CD14-positive monocyte (primary cell): Measurements from ENCODE around the gene AJUBA. TPM values are rescaled to one million over a fixed set of nuclear protein-coding genes. Genes with fewer than 3 reads are reported as not detected.

Experiments
- DNase-seq, 3 donors: peaks; one replicate each; pipeline ENCODE4 v3.0.0-alpha.2; 2011 to 2022
- H2AFZ ChIP-seq: 2 replicates; pipeline ENCODE4 v1.6.0; 2012; ENCODE audit warnings: mild to moderate bottlenecking, low read depth, low read length, inconsistent platforms; ENCODE audit not compliant: insufficient read depth, poor library complexity, severe bottlenecking
- H3K27ac ChIP-seq, 2 donors: 1 replicate in 1 of 2; 2 replicates in 1 of 2; pipeline ENCODE4 v1.5.1; 2012 to 2013; ENCODE audit warnings: low read length in 2 of 2, control low read depth in 1 of 2, inconsistent platforms in 1 of 2, low read depth in 1 of 2, mild to moderate bottlenecking in 1 of 2
- H3K27me3 ChIP-seq, 2 donors: one replicate each; pipeline versions ENCODE4 v1.6.0 to v1.6.1; 2011 to 2013; ENCODE audit warnings: low read length in 2 of 2; ENCODE audit not compliant: control insufficient read depth in 2 of 2, insufficient read depth in 2 of 2
- H3K36me3 ChIP-seq, 2 donors: replicated peaks in 1 of 2; 1 replicate in 1 of 2; 2 replicates in 1 of 2; pipeline versions ENCODE4 v1.5.1 to v1.6.1; 2012 to 2013; ENCODE audit warnings: low read length in 2 of 2, control low read depth in 1 of 2, inconsistent platforms in 1 of 2, mild to moderate bottlenecking in 1 of 2; ENCODE audit not compliant: insufficient read depth in 2 of 2, control insufficient read depth in 1 of 2
- H3K4me1 ChIP-seq, 2 donors: 1 replicate in 1 of 2; 2 replicates in 1 of 2; pipeline versions ENCODE4 v1.5.1 to v1.6.1; 2012 to 2013; ENCODE audit warnings: low read length in 2 of 2, control low read depth in 1 of 2, inconsistent platforms in 1 of 2, mild to moderate bottlenecking in 1 of 2, moderate library complexity in 1 of 2; ENCODE audit not compliant: insufficient read depth in 2 of 2, control insufficient read depth in 1 of 2
- H3K4me2 ChIP-seq: replicated peaks from 2 replicates; pipeline ENCODE3; 2012; ENCODE audit warnings: low read length, moderate library complexity, mild to moderate bottlenecking; ENCODE audit not compliant: poor library complexity, severe bottlenecking; ENCODE audit errors: extremely low read depth
- H3K4me3 ChIP-seq, 3 experiments: fragments of 200-600 bp in 1 of 3; sonication (generic) in 1 of 3; replicated peaks in 1 of 3; 1 replicate in 2 of 3; 2 replicates in 1 of 3; pipeline ENCODE4 v1.5.1; 2011 to 2013; ENCODE audit warnings: low read length in 3 of 3, mild to moderate bottlenecking in 3 of 3, control low read depth in 2 of 3, low read depth in 2 of 3, inconsistent platforms in 1 of 3, moderate library complexity in 1 of 3
- H3K79me2 ChIP-seq: 2 replicates; pipeline ENCODE4 v1.6.0; 2012; ENCODE audit warnings: mild to moderate bottlenecking, control low read depth, inconsistent platforms, low read length, moderate library complexity; ENCODE audit not compliant: insufficient read depth
- H3K9ac ChIP-seq: 2 replicates; pipeline ENCODE4 v1.6.0; 2017; ENCODE audit warnings: low read length, mild to moderate bottlenecking; ENCODE audit not compliant: insufficient read depth, poor library complexity, severe bottlenecking
- H3K9me3 ChIP-seq, 2 donors: replicated peaks in 1 of 2; 1 replicate in 1 of 2; 2 replicates in 1 of 2; pipeline versions ENCODE4 v1.5.1 to v1.6.1; 2012 to 2013; ENCODE audit warnings: low read length in 2 of 2, control low read depth in 1 of 2; ENCODE audit not compliant: control insufficient read depth in 1 of 2, insufficient read depth in 1 of 2
- H4K20me1 ChIP-seq: 2 replicates; pipeline ENCODE4 v1.6.0; 2012; ENCODE audit warnings: mild to moderate bottlenecking, low read length, control low read depth, moderate library complexity; ENCODE audit not compliant: insufficient read depth
- H3K27ac Mint-ChIP-seq, 7 donors: one replicate each; pipeline ENCODE4 v1.8.0; 2020; ENCODE audit warnings: mild to moderate bottlenecking in 7 of 7, mixed read lengths in 7 of 7, moderate library complexity in 6 of 7, inconsistent platforms in 2 of 7
- H3K27me3 Mint-ChIP-seq, 3 donors: one replicate each; pipeline ENCODE4 v1.8.0; 2021 to 2022; ENCODE audit warnings: low read depth in 3 of 3, mild to moderate bottlenecking in 3 of 3, mixed read lengths in 3 of 3, moderate library complexity in 3 of 3, inconsistent platforms in 1 of 3
- H3K36me3 Mint-ChIP-seq, 2 donors: one replicate each; pipeline ENCODE4 v1.8.0; 2020; ENCODE audit warnings: mixed read lengths in 2 of 2, inconsistent platforms in 1 of 2, mild to moderate bottlenecking in 1 of 2
- H3K4me1 Mint-ChIP-seq: one replicate; pipeline ENCODE4 v1.8.0; 2020; ENCODE audit warnings: mild to moderate bottlenecking, mixed read lengths
- H3K4me3 Mint-ChIP-seq, 2 donors: one replicate each; pipeline ENCODE4 v1.8.0; 2020; ENCODE audit warnings: mild to moderate bottlenecking in 2 of 2, mixed read lengths in 2 of 2, moderate library complexity in 1 of 2
- H3K9me3 Mint-ChIP-seq, 7 donors: one replicate each; pipeline ENCODE4 v1.8.0; 2020 to 2022; ENCODE audit warnings: mixed read lengths in 7 of 7, mild to moderate bottlenecking in 6 of 7, moderate library complexity in 6 of 7, inconsistent platforms in 2 of 7
- CTCF ChIP-seq: fragments of 200-600 bp; IDR thresholded peaks from one replicate; pipeline ENCODE4 v1.8.0; 2022; ENCODE audit warnings: antibody characterized with exemption, mild to moderate bottlenecking
- WGBS: methylation state at CpG from one replicate; pipeline ENCODE4 v1.1.5; 2013; ENCODE audit warnings: missing lambda C conversion rate; ENCODE audit not compliant: insufficient coverage; 5-methylcytosine and 5-hydroxymethylcytosine counted together
- intact Hi-C, 2 donors: fragments of 100-400 bp; cut with micrococcal nuclease; formaldehyde crosslinking; loops; one replicate each; pipeline versions ENCODE4 v1.15.0 to v1.15.1; 2023
- polyA plus RNA-seq, 3 donors: library from polyadenylated mRNA; depleted of rRNA in 1 of 3; unstranded in 2 of 3; stranded (reverse) in 1 of 3; fragments of 300-500 nt in 2 of 3; fragments of >200 nt in 1 of 3; fragmentation: Illumina TruSeq in 2 of 3; gene quantifications; 1 replicate in 2 of 3; 2 replicates in 1 of 3; pipeline ENCODE4 v1.2.3, GENCODE V29; 2012 to 2021

The AJUBA gene
- polyA plus RNA-seq, 3 donors = 0.04 TPM; not detected in 2

- Histone ChIP-seq H2AFZ (no peak overlapping the region), H3K9me3 (no peaks in the 10 kb centered on the region), H3K27me3 (peaks cover 0 to 11% of the 10 kb centered on the region in 2 donors), H3K9ac (no peak overlapping the region), H3K4me2 (no peak overlapping the region), H4K20me1 (no peaks in the 10 kb centered on the region), H3K79me2 (no peaks in the 10 kb centered on the region), H3K27ac (no peak overlapping the region), H3K36me3 (no peaks in the 10 kb centered on the region), H3K4me1 (no peaks in the 10 kb centered on the region), H3K4me3 (no peak overlapping the region)
- no peaks in the 10 kb centered on the region for H3K9me3 Mint-ChIP-seq
- no peak overlapping the region for H3K4me3 Mint-ChIP-seq
- H3K4me1 Mint-ChIP-seq = no peaks in the 10 kb centered on the region
- no CpG with 5 or more reads among the region's 2 CpGs for WGBS
- H3K27me3 Mint-ChIP-seq = peaks cover 9 to 13% (median 13%) of the 10 kb centered on the region in 3 donors
- DNase-seq = no peak
- no peak overlapping the region for H3K27ac Mint-ChIP-seq
- no peaks in the 10 kb centered on the region for H3K36me3 Mint-ChIP-seq
- intact Hi-C loops = no loop called here
- no peak for TF ChIP-seq CTCF
These were observed 9.9 kb downstream of the AJUBA start for GRCh38 chr14:22972313-22972930.

- no peak for DNase-seq
- H4K20me1 ChIP-seq = no peaks in the 10 kb centered on the region
- no peaks in the 10 kb centered on the region for H3K79me2 ChIP-seq
- H3K27me3 ChIP-seq = no peaks in the 10 kb centered on the region
- Mint-ChIP-seq H3K4me1 (no peaks in the 10 kb centered on the region), H3K36me3 (no peaks in the 10 kb centered on the region), H3K27ac (no peak overlapping the region), H3K4me3 (no peak overlapping the region), H3K27me3 (peaks cover 1 to 11% (median 7%) of the 10 kb centered on the region in 3 donors), H3K9me3 (no peaks in the 10 kb centered on the region)
- H3K9me3 ChIP-seq = no peaks in the 10 kb centered on the region
- no CpG with 5 or more reads among the region's 1 CpG for WGBS
- H3K27ac ChIP-seq = no peak overlapping the region
- no peak for TF ChIP-seq CTCF
- H3K4me1 ChIP-seq = no peaks in the 10 kb centered on the region
- no peak overlapping the region for H3K4me2 ChIP-seq
- no peak overlapping the region for H3K9ac ChIP-seq
- no peak overlapping the region for H3K4me3 ChIP-seq
- no peak overlapping the region for H2AFZ ChIP-seq
- intact Hi-C loops = no loop called here
- H3K36me3 ChIP-seq = no peaks in the 10 kb centered on the region
These were observed 11.2 kb downstream of the AJUBA start for GRCh38 chr14:22971152-22971551.
